Astrocyte of the cerebellum (primary cell): ENCODE results near the gene NPIPB6.

ENCODE experiments used
- DNase-seq: peaks from one replicate; pipeline ENCODE4 v3.0.0-alpha.2; 2011; ENCODE audit warnings: low read depth
- H3K4me3 ChIP-seq: 2 replicates; pipeline ENCODE4 v1.5.1; 2011; ENCODE audit warnings: mild to moderate bottlenecking, low read depth, low read length, moderate library complexity
- in situ Hi-C: cut with HindIII; loops from 2 replicates; pipeline ENCODE4 v1.10.0; 2017; ENCODE audit warnings: low sequenced_read_pairs
- TF ChIP-seq, protein P1 (sequence below): IDR thresholded peaks from 2 replicates; pipeline ENCODE4 v1.5.1; 2012; ENCODE audit warnings: low read length, low read depth, moderate library complexity, mild to moderate bottlenecking; ENCODE audit errors: missing control alignments

Gene NPIPB6

DNA sequence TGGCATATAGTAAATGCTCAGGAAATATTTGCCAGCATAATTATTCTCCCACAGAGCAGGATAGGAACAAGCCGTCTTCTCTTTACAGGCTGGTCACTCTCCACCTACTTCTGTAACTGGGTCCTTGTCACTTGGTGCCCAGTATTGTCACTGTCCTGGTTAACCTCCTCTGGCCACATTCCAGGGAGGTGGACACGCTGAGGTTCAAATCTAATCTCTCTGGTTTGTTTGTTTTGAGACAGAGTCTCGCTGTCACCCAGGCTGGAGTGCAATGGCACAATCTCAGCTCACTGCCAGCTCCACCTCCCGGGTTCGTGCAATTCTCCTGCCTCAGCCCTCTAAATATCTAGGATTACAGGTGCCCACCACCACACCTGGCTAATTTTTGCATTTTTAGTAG lies 55.4 kb downstream of the NPIPB6 start:
- TF ChIP-seq, protein P1, sequence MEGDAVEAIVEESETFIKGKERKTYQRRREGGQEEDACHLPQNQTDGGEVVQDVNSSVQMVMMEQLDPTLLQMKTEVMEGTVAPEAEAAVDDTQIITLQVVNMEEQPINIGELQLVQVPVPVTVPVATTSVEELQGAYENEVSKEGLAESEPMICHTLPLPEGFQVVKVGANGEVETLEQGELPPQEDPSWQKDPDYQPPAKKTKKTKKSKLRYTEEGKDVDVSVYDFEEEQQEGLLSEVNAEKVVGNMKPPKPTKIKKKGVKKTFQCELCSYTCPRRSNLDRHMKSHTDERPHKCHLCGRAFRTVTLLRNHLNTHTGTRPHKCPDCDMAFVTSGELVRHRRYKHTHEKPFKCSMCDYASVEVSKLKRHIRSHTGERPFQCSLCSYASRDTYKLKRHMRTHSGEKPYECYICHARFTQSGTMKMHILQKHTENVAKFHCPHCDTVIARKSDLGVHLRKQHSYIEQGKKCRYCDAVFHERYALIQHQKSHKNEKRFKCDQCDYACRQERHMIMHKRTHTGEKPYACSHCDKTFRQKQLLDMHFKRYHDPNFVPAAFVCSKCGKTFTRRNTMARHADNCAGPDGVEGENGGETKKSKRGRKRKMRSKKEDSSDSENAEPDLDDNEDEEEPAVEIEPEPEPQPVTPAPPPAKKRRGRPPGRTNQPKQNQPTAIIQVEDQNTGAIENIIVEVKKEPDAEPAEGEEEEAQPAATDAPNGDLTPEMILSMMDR = no peak
- DNase-seq = no peak
- in situ Hi-C loops = no loop called here
- no peak overlapping the region for H3K4me3 ChIP-seq

DNA sequence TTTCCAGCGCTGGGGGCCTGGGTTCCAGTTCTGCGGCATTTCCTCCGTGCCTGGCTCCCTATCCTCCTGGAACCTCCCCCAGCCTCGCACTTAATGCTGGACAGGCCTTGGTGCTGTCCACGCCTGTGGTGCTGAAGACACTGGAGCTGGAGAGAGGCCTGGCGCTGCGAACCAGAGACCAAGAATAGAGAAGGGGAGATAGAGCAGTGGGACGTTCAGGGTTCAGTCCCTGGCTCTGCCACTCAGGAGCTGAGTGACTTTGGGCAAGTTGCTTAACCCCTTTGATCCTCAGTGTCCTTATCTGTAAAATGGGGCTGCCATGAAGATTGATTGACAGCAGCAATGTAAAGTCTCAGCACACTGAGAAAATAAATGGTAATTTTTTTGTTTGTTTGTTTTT lies 59.1 kb downstream of the NPIPB6 start:
- no peak for DNase-seq
- H3K4me3 ChIP-seq = no peak overlapping the region
- TF ChIP-seq, protein P1 = no peak
- in situ Hi-C loops = no loop called here

DNA sequence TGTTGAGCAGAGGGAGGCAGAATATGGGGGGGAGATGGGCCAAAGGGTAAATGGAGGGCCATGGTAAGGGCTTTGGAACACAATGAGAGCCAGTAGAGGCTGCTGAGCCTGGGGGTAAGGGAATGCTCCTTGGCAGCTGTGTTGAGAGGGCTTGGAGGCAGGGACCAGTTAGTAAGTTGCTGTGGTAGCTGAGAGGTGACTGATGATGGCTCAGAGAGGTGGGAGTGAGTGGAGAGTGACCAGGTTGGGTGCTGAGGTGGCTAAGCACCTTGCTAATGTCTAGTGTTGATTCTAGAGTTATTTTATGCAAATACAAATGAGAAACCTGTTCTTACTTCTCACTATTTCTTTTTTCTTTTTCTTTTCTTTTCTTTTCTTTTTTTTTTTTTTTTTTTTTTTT lies 60.2 kb downstream of the NPIPB6 start:
- TF ChIP-seq, protein P1 = no peak
- in situ Hi-C loops = no loop called here
- no peak for DNase-seq
- no peak overlapping the region for H3K4me3 ChIP-seq

DNA sequence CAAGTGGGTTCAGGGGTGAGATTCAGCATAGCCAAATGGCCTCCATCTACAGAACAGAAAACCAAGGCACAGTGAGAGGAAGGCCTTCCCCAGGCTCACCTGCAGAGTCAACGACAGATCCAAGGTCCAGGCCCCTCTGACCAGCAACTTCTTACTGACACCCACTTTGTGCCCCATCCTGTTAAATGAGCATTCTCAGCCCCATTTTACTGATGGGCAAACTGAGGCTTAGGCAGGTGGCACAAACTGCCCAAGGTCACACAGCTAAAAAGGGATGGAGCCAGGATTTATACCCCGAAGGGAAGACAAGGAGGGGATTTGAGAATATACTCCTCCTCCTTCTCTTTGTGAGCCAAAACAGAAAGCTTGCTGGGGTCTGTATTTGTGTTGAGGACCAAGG lies 61.7 kb downstream of the NPIPB6 start:
- in situ Hi-C loops = no loop called here
- DNase-seq = no peak
- H3K4me3 ChIP-seq = no peak overlapping the region
- TF ChIP-seq, protein P1 = no peak

DNA sequence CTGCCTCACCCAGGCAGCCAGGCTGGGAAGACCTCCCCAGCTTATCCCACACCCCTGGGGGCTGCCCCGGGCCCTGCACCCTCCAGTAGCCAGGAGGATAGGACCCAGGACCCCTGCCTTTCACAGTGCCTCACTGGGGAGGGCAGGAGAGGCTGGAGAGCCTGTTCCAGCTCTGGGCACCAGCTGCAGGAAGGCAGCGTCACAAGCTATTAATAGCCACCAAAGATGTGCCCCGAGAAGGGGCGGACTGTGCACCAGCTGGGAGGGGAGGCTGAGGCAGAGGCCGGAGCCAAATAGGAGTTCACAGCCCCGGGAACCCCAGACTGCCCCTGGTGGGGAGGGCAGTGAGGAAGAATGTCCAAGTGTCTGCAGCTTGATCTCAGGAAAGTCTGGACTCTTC lies 62.2 kb downstream of the NPIPB6 start:
- DNase-seq = no peak
- in situ Hi-C loops = no loop called here
- TF ChIP-seq, protein P1 = no peak
- no peak overlapping the region for H3K4me3 ChIP-seq

DNA sequence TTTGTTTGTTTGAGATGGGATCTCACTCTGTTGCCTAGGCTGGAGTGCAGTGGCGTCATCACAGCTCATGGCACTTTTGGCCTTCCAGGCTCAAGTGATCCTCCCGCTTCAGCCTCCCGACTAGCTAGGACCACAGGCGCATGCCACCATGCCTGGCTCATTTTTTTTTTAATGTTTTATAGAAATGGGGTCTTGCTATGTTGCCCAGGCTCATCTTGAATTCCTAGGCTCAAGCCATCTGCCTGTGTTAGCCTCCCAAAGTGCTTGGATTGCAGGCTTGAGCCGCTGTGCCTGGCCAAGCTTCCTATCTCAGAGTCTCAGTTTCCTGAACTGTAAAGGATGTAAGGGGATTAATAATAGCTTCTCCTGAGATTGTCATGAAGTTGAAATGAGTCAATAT lies 63.0 kb downstream of the NPIPB6 start:
- no peak for DNase-seq

More for the DNA sequence above, 63.0 kb downstream of the NPIPB6 start:
- in situ Hi-C loops = no loop called here
- TF ChIP-seq, protein P1 = no peak
- no peak overlapping the region for H3K4me3 ChIP-seq
